A549 (cell line): ENCODE data around the gene NAV2. TPM values are rescaled to one million over a fixed set of nuclear protein-coding genes. Genes with fewer than 3 reads are reported as not detected.

ENCODE experiments used
- ATAC-seq, 2 experiments: fragments of 200-7000 bp in 1 of 2; fragments of >200 bp in 1 of 2; cut with Nextera tagmentation in 1 of 2; cut with Tn5 transposase in 1 of 2; 3 replicates each; pipeline versions ENCODE4 v1.8.0 to v1.9.1; 2018 to 2020; ENCODE audit warnings: mild to moderate bottlenecking in 1 of 2, moderate library complexity in 1 of 2
- CTCF ChIA-PET: fragments of 300-600 bp; sonication (Branson Sonifier 250); formaldehyde crosslinking; extraction: SDS; loops from one replicate; lab custom pipeline; 2021; ENCODE audit warnings: antibody characterized with exemption, inconsistent platforms; lab: Yijun Ruan, JAX
- POLR2A ChIA-PET: fragments of 350-600 bp; formaldehyde crosslinking; extraction: SDS; loops from one replicate; lab custom pipeline; 2021; ENCODE audit warnings: antibody characterized with exemption, inconsistent platforms; lab: Yijun Ruan, JAX
- DNase-seq, 2 experiments: peaks; one replicate each; pipeline versions ENCODE4 v3.0.0 to v3.0.0-alpha.2; 2011 to 2016; ENCODE audit warnings: low read depth in 1 of 2, low spot score in 1 of 2
- FAIRE-seq: peaks from 2 replicates; lab custom pipeline; 2011; peaks lifted over from hg19 to GRCh38; lab: Jason Lieb, UNC
- H3K27ac ChIP-seq, 2 experiments: fragments of >200 bp; sonication (Bioruptor Twin); formaldehyde crosslinking; 3 replicates each; pipeline ENCODE4 v1.5.1; 2016 to 2017
- H3K4me1 ChIP-seq: fragments of >200 bp; sonication (Bioruptor Twin); formaldehyde crosslinking; 3 replicates; pipeline ENCODE4 v1.6.1; 2016
- H3K4me2 ChIP-seq: fragments of >200 bp; sonication (Bioruptor Twin); formaldehyde crosslinking; 3 replicates; pipeline ENCODE4 v1.6.1; 2016
- H3K4me3 ChIP-seq: fragments of >200 bp; sonication (Bioruptor Twin); formaldehyde crosslinking; 3 replicates; pipeline ENCODE4 v1.5.1; 2016
- H3K9me3 ChIP-seq: fragments of >200 bp; sonication (Bioruptor Twin); formaldehyde crosslinking; 3 replicates; pipeline ENCODE4 v1.6.1; 2016
- BHLHE40 ChIP-seq: IDR thresholded peaks from 2 replicates; pipeline ENCODE4 v1.6.1; 2012; ENCODE audit warnings: low read depth, low read length, inconsistent platforms
- CTCF ChIP-seq: fragments of >200 bp; sonication (Bioruptor Twin); formaldehyde crosslinking; IDR thresholded peaks from 3 replicates; pipeline ENCODE4 v1.5.1; 2016
- EHMT2 ChIP-seq: fragments of 200-600 bp; sonication (generic); IDR thresholded peaks from 2 replicates; pipeline ENCODE4 v1.6.1; 2016; ENCODE audit warnings: antibody characterized with exemption, low read depth, mild to moderate bottlenecking, moderate library complexity
- ELK1 ChIP-seq: fragments of 150-350 bp; IDR thresholded peaks from 2 replicates; pipeline ENCODE4 v1.6.1; 2014; ENCODE audit warnings: low read depth, mild to moderate bottlenecking, low read length
- FOSL2 ChIP-seq, 2 experiments: fragments of 450-650 bp in 1 of 2; fragments of >200 bp in 1 of 2; sonication (Bioruptor Twin) in 1 of 2; formaldehyde crosslinking; IDR thresholded peaks; 2 replicates each; pipeline versions ENCODE4 v1.5.0 to v1.6.1; 2016 to 2020; ENCODE audit warnings: mild to moderate bottlenecking in 1 of 2, moderate library complexity in 1 of 2
- FOXS1 ChIP-seq: fragments of 250-450 bp; sonication (Bioruptor Pico); IDR thresholded peaks from 2 replicates; pipeline ENCODE4 v1.5.0; 2020; ENCODE audit warnings: mild to moderate bottlenecking, moderate library complexity
- HDAC2 ChIP-seq: fragments of 200-600 bp; sonication (generic); IDR thresholded peaks from 2 replicates; pipeline ENCODE4 v1.6.1; 2016
- HES2 ChIP-seq: fragments of >200 bp; sonication (Bioruptor Twin); formaldehyde crosslinking; IDR thresholded peaks from 2 replicates; pipeline ENCODE4 v1.6.1; 2016
- HMGXB4 ChIP-seq: fragments of 250-450 bp; sonication (Bioruptor Pico); IDR thresholded peaks from 2 replicates; pipeline ENCODE4 v1.5.0; 2021; ENCODE audit warnings: mild to moderate bottlenecking, moderate library complexity, borderline replicate concordance
- HOXA7 ChIP-seq: fragments of 250-450 bp; sonication (Bioruptor Pico); IDR thresholded peaks from 2 replicates; pipeline ENCODE4 v1.5.0; 2020; ENCODE audit warnings: mild to moderate bottlenecking, moderate library complexity
- HOXB13 ChIP-seq: fragments of 250-450 bp; sonication (Bioruptor Pico); IDR thresholded peaks from 2 replicates; pipeline ENCODE4 v1.5.0; 2020; ENCODE audit warnings: low read depth, mild to moderate bottlenecking, moderate library complexity
- KDM1A ChIP-seq: fragments of 200-600 bp; sonication (generic); IDR thresholded peaks from 2 replicates; pipeline ENCODE4 v1.6.1; 2016; ENCODE audit warnings: low read depth, mild to moderate bottlenecking
- KDM5A ChIP-seq: fragments of 200-600 bp; sonication (generic); IDR thresholded peaks from 2 replicates; pipeline ENCODE4 v1.6.1; 2016; ENCODE audit warnings: antibody characterized with exemption, mild to moderate bottlenecking
- NPAS2 ChIP-seq: fragments of 250-450 bp; sonication (Bioruptor Pico); IDR thresholded peaks from 2 replicates; pipeline ENCODE4 v1.8.0; 2022; ENCODE audit warnings: mild to moderate bottlenecking, moderate library complexity, borderline replicate concordance
- PHF8 ChIP-seq: fragments of 200-600 bp; sonication (generic); IDR thresholded peaks from 2 replicates; pipeline ENCODE4 v1.6.1; 2016; ENCODE audit warnings: low read depth, mild to moderate bottlenecking, antibody characterized with exemption, moderate library complexity, borderline replicate concordance
- POLR2A ChIP-seq: IDR thresholded peaks from 2 replicates; pipeline ENCODE4 v1.6.1; 2012; ENCODE audit warnings: mild to moderate bottlenecking, low read length
- RARB ChIP-seq: fragments of 250-450 bp; sonication (Bioruptor Pico); IDR thresholded peaks from 2 replicates; pipeline ENCODE4 v1.8.0; 2021; ENCODE audit warnings: mild to moderate bottlenecking, moderate library complexity
- RNF2 ChIP-seq: fragments of 200-600 bp; sonication (generic); IDR thresholded peaks from 2 replicates; pipeline ENCODE4 v1.6.1; 2016; ENCODE audit warnings: low read depth, mild to moderate bottlenecking, antibody characterized with exemption, moderate library complexity, borderline replicate concordance
- WGBS: methylation state at CpG from one replicate; pipeline ENCODE4 v1.1.6; 2017; ENCODE audit errors: missing lambda C conversion rate; 5-methylcytosine and 5-hydroxymethylcytosine counted together
- polyA plus RNA-seq, 4 experiments: library from polyadenylated mRNA; depleted of rRNA in 3 of 4; stranded (reverse); fragments of >200 nt; fragmentation: RNase III in 1 of 4; extraction: RNeasy Plus Mini Kit Qiagen cat#74134 plus additional on column Dnase treatment in 1 of 4; gene quantifications; 2 replicates in 3 of 4; 3 replicates in 1 of 4; pipeline ENCODE4 v1.2.3, GENCODE V29; 2011 to 2017
- TF ChIP-seq, protein P1 (sequence below): fragments of 200-600 bp; sonication (generic); IDR thresholded peaks from 2 replicates; pipeline ENCODE4 v1.6.1; 2016; ENCODE audit warnings: antibody characterized with exemption, mild to moderate bottlenecking, moderate library complexity
- TF ChIP-seq, protein P2 (sequence below): fragments of 450-650 bp; IDR thresholded peaks from 2 replicates; pipeline ENCODE4 v1.6.1; 2014; ENCODE audit warnings: antibody characterized with exemption
- TF ChIP-seq, protein P3 (sequence below): IDR thresholded peaks from 2 replicates; pipeline ENCODE4 v1.6.1; 2012; ENCODE audit warnings: low read depth, borderline replicate concordance

The NAV2 gene
- polyA plus RNA-seq, 2 of the 4 experiments (the other 2 are of a cell fraction), result 4.9 to 19.8 TPM

DNA sequence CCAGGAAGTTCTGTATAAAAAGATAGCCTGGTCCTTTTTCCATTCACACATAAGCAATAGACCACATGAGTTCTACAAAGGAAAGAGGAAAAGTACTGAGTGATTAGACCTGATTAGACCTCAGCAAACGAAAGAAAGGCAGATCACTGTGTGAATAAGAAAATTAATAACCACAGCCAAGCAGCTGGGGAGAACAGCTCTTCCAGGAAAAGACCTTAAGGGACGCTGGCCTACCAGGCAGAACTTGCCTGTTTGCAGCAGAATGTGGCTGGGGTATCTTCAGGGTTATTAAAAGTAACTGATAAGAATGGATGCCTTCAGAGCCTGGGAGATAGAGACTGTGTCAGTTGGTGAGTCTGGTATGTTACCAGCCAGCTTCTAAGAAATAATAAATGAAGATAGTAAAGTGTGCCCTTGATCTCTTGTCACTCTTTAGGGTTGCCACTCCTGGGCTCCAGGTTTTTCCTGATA, 274.7 kb downstream of the NAV2 start:
- Histone ChIP-seq H3K4me1 (peaks cover 36% of the 10 kb centered on the region), H3K9me3 (no peaks in the 10 kb centered on the region), H3K4me2 (no peak overlapping the region), H3K4me3 (no peak overlapping the region), H3K27ac (peak overlapping the region; percentile 74 to 99; a peak in 5 of 6 replicates)
- TF ChIP-seq HMGXB4 (CRISPR knock-in tag) (no peak), RARB (CRISPR knock-in tag) (no peak), HDAC2 (no peak), KDM5A (no peak), HOXB13 (CRISPR knock-in tag) (no peak), HOXA7 (CRISPR knock-in tag) (no peak), FOSL2 (IDR thresholded peaks at IDR 0.05) (no peak), FOSL2 (CRISPR knock-in tag; IDR thresholded peaks at IDR 0.05) (no peak), NPAS2 (CRISPR knock-in tag) (no peak), PHF8 (no peak), RNF2 (no peak), FOXS1 (CRISPR knock-in tag) (no peak), KDM1A (no peak), EHMT2 (no peak)
- TF ChIP-seq, protein P1, sequence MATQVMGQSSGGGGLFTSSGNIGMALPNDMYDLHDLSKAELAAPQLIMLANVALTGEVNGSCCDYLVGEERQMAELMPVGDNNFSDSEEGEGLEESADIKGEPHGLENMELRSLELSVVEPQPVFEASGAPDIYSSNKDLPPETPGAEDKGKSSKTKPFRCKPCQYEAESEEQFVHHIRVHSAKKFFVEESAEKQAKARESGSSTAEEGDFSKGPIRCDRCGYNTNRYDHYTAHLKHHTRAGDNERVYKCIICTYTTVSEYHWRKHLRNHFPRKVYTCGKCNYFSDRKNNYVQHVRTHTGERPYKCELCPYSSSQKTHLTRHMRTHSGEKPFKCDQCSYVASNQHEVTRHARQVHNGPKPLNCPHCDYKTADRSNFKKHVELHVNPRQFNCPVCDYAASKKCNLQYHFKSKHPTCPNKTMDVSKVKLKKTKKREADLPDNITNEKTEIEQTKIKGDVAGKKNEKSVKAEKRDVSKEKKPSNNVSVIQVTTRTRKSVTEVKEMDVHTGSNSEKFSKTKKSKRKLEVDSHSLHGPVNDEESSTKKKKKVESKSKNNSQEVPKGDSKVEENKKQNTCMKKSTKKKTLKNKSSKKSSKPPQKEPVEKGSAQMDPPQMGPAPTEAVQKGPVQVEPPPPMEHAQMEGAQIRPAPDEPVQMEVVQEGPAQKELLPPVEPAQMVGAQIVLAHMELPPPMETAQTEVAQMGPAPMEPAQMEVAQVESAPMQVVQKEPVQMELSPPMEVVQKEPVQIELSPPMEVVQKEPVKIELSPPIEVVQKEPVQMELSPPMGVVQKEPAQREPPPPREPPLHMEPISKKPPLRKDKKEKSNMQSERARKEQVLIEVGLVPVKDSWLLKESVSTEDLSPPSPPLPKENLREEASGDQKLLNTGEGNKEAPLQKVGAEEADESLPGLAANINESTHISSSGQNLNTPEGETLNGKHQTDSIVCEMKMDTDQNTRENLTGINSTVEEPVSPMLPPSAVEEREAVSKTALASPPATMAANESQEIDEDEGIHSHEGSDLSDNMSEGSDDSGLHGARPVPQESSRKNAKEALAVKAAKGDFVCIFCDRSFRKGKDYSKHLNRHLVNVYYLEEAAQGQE, result no peak
- TF ChIP-seq, protein P2, sequence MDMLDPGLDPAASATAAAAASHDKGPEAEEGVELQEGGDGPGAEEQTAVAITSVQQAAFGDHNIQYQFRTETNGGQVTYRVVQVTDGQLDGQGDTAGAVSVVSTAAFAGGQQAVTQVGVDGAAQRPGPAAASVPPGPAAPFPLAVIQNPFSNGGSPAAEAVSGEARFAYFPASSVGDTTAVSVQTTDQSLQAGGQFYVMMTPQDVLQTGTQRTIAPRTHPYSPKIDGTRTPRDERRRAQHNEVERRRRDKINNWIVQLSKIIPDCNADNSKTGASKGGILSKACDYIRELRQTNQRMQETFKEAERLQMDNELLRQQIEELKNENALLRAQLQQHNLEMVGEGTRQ, result no peak
- TF ChIP-seq, protein P3, sequence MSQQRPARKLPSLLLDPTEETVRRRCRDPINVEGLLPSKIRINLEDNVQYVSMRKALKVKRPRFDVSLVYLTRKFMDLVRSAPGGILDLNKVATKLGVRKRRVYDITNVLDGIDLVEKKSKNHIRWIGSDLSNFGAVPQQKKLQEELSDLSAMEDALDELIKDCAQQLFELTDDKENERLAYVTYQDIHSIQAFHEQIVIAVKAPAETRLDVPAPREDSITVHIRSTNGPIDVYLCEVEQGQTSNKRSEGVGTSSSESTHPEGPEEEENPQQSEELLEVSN, result no peak
- WGBS, result 72% methylated on average over 2 of the region's 2 CpGs
- FAIRE-seq (no peak), ATAC-seq (no peak), DNase-seq (no peak)
- CTCF ChIA-PET, result interaction anchor here (1.0 to 1.7 kb wide), 2 partner anchors 35 to 124 kb away, joined by 3 to 5 read pairs; no protein-coding TSS in a partner anchor
- POLR2A ChIA-PET, result no interaction called here

DNA sequence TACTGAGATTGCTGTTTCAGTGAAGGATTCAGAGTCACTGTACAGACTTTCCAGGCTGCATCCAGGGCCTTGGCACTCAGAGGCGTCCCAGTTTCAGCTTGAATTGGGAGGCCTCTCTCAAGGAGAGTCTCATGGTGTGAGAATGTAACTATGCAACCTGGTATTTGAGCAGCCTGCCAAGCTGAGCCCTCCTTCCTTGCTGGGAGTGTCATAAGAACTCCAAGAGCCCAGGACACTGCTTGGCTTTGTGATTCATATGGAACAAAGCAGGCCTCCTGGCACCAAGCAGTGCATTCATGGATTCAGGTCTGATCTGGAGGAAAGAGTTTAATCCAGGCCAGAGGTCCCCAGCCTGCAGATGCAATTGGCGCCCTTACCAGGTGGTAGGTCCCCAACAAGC, 276.0 kb downstream of the NAV2 start:
- H3K4me2 ChIP-seq, result no peak overlapping the region
- H3K9me3 ChIP-seq, result peaks cover 10% of the 10 kb centered on the region; the same call in 2 of the 3 replicates
- FAIRE-seq (no peak), ATAC-seq (peak; percentile 69 to 79; a peak in 5 of 6 replicates), DNase-seq (peak in 1 of 2 experiments; percentile 40)
- ChIA-PET CTCF (interaction anchor here (0.6 to 1.5 kb wide), 3 partner anchors 8 to 1807 kb away, joined by 3 to 4 read pairs (median 3); no protein-coding TSS in a partner anchor), POLR2A (no interaction called here)
- H3K4me1 ChIP-seq, result peaks cover 26% of the 10 kb centered on the region
- 66% methylated on average over 2 of the region's 2 CpGs for WGBS
- H3K27ac ChIP-seq, result peak overlapping the region; percentile 74 to 99
- no peak overlapping the region for H3K4me3 ChIP-seq
- no peak for TF ChIP-seq BHLHE40
- no peak for TF ChIP-seq CTCF
- no peak for TF ChIP-seq POLR2A
- TF ChIP-seq ELK1, result no peak
- no peak for TF ChIP-seq HOXB13 (CRISPR knock-in tag)
- TF ChIP-seq, protein P1, result no peak
- TF ChIP-seq HES2, result no peak
